Dermis microvascular lymphatic vessel endothelial cell (primary cell): ENCODE results near the gene TYMP. TPM values are rescaled to one million over a fixed set of nuclear protein-coding genes. Genes with fewer than 3 reads are reported as not detected.

Experiments used
- DNase-seq, 2 donors: peaks; one replicate each; pipeline versions ENCODE4 v3.0.0 to v3.0.0-alpha.2; 2010; ENCODE audit warnings: low read depth in 2 of 2
- total RNA-seq: library from RNA; depleted of rRNA; stranded (reverse); fragments of >200 nt; gene quantifications from 2 replicates; pipeline ENCODE4 v1.2.1, GENCODE V29; 2014

TYMP gene
- total RNA-seq, 1 donor from 2014 or later, result 11.9 TPM

DNA sequence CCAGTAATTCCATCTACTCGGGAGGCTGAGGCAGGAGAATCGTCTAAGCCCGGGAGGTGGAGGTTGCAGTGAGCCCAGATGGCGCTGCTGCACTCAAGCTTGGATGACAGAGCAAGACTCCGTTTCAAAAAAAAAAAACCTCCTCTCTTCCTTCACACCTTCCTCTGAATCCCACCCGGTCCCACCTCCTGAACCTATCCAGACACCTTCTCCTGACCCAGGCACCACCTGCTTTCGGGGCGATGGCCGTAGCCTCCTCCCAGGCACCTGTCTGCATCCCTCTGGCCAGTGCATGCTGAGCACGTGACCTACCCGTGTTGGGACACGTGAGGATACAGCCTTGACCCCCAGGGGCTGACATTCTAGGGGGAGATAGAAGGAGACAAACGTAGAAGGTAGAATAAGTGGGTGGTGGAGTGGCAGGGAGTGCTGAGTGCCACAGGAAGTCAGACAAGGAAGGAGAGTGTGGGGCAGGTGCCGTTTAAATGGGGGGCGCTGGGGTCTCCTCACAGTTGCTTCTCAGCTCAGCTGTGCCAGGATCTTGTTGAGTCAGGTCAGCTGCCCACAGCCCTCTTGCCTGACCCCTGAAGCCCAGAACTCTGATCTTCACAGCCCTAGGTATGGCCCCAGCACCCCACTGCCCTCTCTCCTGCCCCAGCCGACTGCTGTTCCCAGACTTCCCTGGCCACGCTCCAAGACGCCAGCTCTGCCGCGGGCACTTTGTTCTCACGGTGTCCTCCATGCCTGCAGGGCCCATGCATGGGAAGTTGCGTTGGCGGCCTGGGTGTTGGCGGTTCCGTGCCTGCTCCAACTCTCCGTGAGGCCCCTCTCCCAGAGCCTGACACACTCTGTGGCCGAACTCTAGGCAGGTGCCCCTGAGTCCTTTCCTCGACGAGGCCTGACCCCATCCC, 44.3 kb downstream of the TYMP start:
- no peak for DNase-seq

GRCh38 chr22:50483977-50484853, 45.6 kb downstream of the TYMP start:
- DNase-seq, result no peak

DNA sequence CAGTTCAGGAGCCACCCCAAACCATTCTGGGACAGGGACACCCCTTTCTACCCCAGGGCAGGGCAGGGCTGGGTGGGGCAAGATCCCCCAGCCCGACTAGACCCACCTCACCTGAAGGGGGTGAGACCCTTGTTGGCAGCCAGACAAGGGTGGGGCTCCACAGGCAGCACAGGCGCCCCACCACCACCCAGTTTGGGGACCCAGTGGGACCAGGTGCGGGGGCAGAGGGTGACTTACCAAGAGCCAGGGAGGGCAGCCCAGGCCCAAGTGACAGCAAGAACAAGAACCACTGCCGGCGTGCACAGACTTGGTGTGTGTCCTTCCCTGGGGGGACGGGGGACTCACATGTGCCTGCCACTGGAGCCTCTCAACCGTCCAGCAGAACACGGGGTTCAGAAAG, 46.3 kb downstream of the TYMP start:
- DNase-seq, result no peak

- DNase-seq, result no peak
Observed at GRCh38 chr22:50483106-50483505, 46.7 kb downstream of the TYMP start.

- DNase-seq, result no peak
Observed at GRCh38 chr22:50482107-50483074, 47.4 kb downstream of the TYMP start.

DNA sequence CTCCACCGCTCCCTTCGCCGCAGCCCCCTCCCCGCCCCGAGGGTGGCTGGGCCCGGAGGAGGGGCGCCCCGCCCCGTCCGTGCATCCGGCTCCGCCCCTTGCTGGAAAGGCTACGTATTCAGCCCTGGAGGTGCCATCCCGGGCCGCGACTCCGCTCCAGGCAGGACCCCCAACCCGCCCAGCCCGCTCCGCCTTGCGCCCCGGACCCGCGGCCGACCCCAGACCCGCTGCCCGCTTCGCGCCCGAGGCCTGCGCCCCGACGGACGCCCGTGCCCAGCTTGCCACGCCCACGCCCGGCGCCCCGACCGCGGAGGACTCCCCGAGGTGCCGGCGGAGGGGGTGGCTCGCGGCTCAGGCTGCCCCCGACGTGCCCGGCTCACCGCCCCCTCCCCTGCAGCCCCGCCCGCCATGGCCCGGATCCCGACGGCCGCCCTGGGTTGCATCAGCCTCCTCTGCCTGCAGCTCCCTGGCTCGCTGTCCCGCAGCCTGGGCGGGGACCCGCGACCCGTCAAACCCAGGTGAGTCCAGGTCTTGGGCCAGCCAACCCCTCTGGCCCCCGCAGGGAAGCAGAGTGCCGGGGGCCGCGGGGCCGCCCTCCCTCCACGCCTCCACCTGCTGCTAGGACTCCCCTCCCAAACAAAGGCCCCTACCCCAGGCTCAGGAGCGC, 48.2 kb downstream of the TYMP start, which contains the start of gene ADM2:
Gene ADM2, plus strand, starts transcription at position 104 of the 667 bp plus-strand sequence. Its CDS starts 305 bp downstream, at position 409.
- peak in 1 of 2 donors; percentile 24 for DNase-seq

GRCh38 chr22:50481045-50481439, 48.8 kb downstream of the TYMP start:
- no peak for DNase-seq

- no peak for DNase-seq
Observed at GRCh38 chr22:50479721-50480120, 50.1 kb downstream of the TYMP start.

DNA sequence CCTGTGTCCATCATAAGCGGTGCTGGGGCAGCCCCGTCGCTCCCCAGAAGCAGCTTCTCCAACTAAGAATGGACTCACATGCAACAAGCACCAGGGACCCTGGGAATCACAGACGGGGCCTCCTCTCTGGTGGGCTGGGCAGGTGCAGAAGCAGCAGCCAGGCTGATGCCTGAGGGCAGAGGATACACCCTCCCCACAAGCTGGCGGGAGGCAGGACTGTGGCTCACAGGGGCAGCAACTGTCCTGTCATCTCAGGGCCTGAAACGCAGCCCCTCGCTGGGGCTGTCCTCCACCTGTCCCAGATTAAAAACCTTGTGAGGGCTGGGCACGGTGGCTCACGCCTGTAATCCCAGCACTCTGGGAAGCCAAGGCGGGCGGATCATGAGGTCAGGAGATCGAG, 51.9 kb downstream of the TYMP start:
- no peak for DNase-seq

GRCh38 chr22:50476868-50477267, 52.9 kb downstream of the TYMP start:
- no peak for DNase-seq

Other genes with a start within 250 kb of the TYMP start
- gene PLXNB2, start 222.4 kb downstream of the TYMP start, total RNA-seq, result 49.4 and 71.9 TPM in 2 replicates
- gene DENND6B, start 203.0 kb downstream of the TYMP start, total RNA-seq, result 0.64 and 1.9 TPM in 2 replicates
- gene PPP6R2, start 186.7 kb downstream of the TYMP start, total RNA-seq, result 39.4 and 58.5 TPM in 2 replicates
- 26.7 and 35.4 TPM in 2 replicates for gene SBF1, start 55.0 kb downstream of the TYMP start, total RNA-seq
- 0.13 and 0.25 TPM in 2 replicates for gene ADM2, start 48.5 kb downstream of the TYMP start, total RNA-seq
- 0.13 TPM in 1 of 2 replicates, not detected in the other for gene MIOX, start 43.2 kb downstream of the TYMP start, total RNA-seq
- gene LMF2, start 22.3 kb downstream of the TYMP start, total RNA-seq, result 18.4 and 32.6 TPM in 2 replicates
- gene NCAPH2, start 21.8 kb downstream of the TYMP start, total RNA-seq, result 22.0 and 22.2 TPM in 2 replicates
- 2.8 and 3.1 TPM in 2 replicates for gene SCO2, start 4.4 kb downstream of the TYMP start, total RNA-seq
- not detected in 2 replicates for gene KLHDC7B, start 15.9 kb upstream of the TYMP start, total RNA-seq
- not detected in 2 replicates for gene SYCE3, start 32.9 kb upstream of the TYMP start, total RNA-seq
- gene CPT1B, start 48.4 kb upstream of the TYMP start, total RNA-seq, result 0.77 and 4.3 TPM in 2 replicates
- 18.0 and 41.3 TPM in 2 replicates for gene CHKB, start 52.8 kb upstream of the TYMP start, total RNA-seq
- 0.13 and 0.25 TPM in 2 replicates for gene MAPK8IP2, start 70.8 kb upstream of the TYMP start, total RNA-seq
- 8.0 and 18.6 TPM in 2 replicates for gene ARSA, start 98.1 kb upstream of the TYMP start, total RNA-seq
- gene SHANK3, start 142.8 kb upstream of the TYMP start, total RNA-seq, result 7.8 and 19.7 TPM in 2 replicates
- gene ACR, start 208.2 kb upstream of the TYMP start, total RNA-seq, result under 0.01 and 0.38 TPM in 2 replicates